BE2C (cell line): Measurements from ENCODE around the gene ZNF765.
"Not testable (repeated sequence)": the region's sequence is repeated elsewhere in the genome, so short reads cannot be mapped to it uniquely, and the experiment has no call there.

Experiments
- DNase-seq: peaks from one replicate; pipeline ENCODE4 v3.0.0-alpha.2; 2020
- H3K27me3 ChIP-seq: fragments of 250-450 bp; sonication (Bioruptor Pico); 2 replicates; pipeline ENCODE4 v1.5.1; 2020; ENCODE audit warnings: mild to moderate bottlenecking
- H3K36me3 ChIP-seq: fragments of 250-450 bp; sonication (Bioruptor Pico); 2 replicates; pipeline ENCODE4 v1.5.1; 2020; ENCODE audit warnings: mild to moderate bottlenecking
- H3K4me1 ChIP-seq: fragments of 250-450 bp; sonication (Bioruptor Pico); 2 replicates; pipeline ENCODE4 v1.5.1; 2020
- H3K4me3 ChIP-seq: 2 replicates; pipeline ENCODE4 v1.5.1; 2011; ENCODE audit warnings: low read depth, low read length
- H3K9me3 ChIP-seq: fragments of 250-450 bp; sonication (Bioruptor Pico); 2 replicates; pipeline ENCODE4 v1.5.1; 2020
- TF ChIP-seq, protein P1 (sequence below): IDR thresholded peaks from 2 replicates; pipeline ENCODE4 v1.5.1; 2012; ENCODE audit warnings: mild to moderate bottlenecking, low read depth, low read length

The ZNF765 gene

DNA sequence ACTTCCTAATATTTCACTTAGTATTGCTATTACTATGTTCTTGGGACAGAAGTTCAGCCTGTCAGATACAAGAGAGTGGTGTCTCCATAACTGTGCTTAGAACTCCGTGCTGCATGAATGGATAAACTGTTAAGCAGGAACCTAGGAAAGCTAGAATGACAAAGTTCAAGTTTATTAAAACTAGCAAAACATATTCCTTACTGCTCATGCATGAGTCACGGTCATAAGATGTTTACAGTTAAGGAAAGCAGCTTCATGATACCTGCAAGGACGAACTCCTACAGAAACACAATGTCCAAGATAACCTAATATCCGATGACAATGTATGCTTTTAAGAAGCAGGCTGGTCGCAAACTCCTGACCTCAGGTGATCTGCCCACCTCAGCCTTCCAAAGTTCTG lies 6.0 kb upstream of the ZNF765 start:
- no peaks in the 10 kb centered on the region for H3K9me3 ChIP-seq
- no peak overlapping the region for H3K4me3 ChIP-seq
- H3K4me1 ChIP-seq: no peaks in the 10 kb centered on the region
- no peak for DNase-seq
- no peaks in the 10 kb centered on the region for H3K36me3 ChIP-seq
- H3K27me3 ChIP-seq: no peaks in the 10 kb centered on the region
- TF ChIP-seq, protein P1, sequence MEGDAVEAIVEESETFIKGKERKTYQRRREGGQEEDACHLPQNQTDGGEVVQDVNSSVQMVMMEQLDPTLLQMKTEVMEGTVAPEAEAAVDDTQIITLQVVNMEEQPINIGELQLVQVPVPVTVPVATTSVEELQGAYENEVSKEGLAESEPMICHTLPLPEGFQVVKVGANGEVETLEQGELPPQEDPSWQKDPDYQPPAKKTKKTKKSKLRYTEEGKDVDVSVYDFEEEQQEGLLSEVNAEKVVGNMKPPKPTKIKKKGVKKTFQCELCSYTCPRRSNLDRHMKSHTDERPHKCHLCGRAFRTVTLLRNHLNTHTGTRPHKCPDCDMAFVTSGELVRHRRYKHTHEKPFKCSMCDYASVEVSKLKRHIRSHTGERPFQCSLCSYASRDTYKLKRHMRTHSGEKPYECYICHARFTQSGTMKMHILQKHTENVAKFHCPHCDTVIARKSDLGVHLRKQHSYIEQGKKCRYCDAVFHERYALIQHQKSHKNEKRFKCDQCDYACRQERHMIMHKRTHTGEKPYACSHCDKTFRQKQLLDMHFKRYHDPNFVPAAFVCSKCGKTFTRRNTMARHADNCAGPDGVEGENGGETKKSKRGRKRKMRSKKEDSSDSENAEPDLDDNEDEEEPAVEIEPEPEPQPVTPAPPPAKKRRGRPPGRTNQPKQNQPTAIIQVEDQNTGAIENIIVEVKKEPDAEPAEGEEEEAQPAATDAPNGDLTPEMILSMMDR: no peak

DNA sequence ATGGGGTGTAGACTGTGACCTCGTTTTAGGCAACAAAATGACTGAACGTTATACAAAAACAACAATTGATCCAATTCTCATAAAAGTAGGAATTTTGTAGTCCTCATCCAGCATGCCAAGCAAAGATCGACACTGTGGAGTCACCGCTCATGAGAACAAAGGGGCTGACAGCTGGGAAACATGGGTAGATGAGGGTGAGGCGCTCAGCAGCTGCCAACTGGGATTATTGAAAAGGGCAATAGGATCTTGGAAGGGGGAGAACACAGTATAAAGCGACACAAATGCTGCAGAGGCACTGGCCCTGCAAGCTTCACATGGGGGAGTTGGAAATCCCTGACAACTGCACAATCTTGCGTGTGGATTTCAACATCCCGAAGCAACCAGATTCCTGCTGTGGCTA lies 5.4 kb upstream of the ZNF765 start:
- H3K36me3 ChIP-seq: no peaks in the 10 kb centered on the region
- H3K27me3 ChIP-seq: no peaks in the 10 kb centered on the region
- no peaks in the 10 kb centered on the region for H3K9me3 ChIP-seq
- H3K4me3 ChIP-seq: no peak overlapping the region
- no peaks in the 10 kb centered on the region for H3K4me1 ChIP-seq
- no peak for DNase-seq
- TF ChIP-seq, protein P1: no peak

DNA sequence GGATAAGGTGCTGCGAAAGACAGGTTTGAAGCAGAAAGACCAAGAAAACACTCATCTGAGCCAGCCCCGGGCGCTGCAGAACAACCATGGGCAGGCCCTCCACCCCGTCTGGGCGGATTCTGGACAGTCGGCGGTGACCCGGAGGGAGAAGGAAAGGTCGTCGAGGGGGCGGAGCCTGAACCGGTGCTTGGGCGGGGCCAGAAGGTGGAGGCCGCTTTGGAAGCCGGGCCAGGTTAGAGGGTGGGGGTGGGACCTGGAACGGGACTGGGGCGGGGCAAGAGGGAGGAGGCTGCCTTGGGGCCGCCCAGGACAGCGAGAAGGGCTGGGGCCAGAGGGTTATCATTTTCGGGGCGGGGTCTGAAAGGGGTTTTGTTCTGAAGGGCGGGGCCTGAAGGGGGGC lies 5.0 kb upstream of the ZNF765 start:
- TF ChIP-seq, protein P1: no peak
- H3K27me3 ChIP-seq: no peaks in the 10 kb centered on the region
- H3K4me1 ChIP-seq: no peaks in the 10 kb centered on the region
- H3K4me3 ChIP-seq: no peak overlapping the region
- no peaks in the 10 kb centered on the region for H3K9me3 ChIP-seq
- no peak for DNase-seq
- H3K36me3 ChIP-seq: no peaks in the 10 kb centered on the region

DNA sequence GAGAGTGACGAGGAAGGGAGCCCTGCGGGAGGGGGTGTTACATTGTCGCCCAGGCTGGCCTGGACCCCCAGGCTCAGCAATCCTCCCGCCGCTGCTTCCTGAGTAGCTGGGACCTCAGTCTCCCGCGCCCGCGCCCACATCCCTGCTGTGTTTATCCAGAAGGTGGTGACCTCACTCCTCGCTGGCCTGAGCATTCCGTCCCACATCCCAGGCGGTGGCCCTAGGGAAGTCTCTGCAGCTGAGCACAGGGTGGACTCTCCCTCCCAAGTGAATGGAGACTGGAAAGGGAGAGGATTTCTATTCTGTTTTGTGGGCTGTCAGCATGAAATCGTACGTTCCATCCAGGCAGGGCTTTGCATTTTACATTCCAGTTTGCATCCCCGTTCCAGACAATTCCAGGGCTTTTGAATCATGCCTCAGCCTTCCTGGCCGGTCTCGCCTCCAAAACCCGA lies 401 bp upstream of the ZNF765 start:
- peak overlapping the region; percentile 83 for H3K4me3 ChIP-seq
- peak; percentile 33 for DNase-seq
- H3K27me3 ChIP-seq: no peaks in the 10 kb centered on the region

DNA sequence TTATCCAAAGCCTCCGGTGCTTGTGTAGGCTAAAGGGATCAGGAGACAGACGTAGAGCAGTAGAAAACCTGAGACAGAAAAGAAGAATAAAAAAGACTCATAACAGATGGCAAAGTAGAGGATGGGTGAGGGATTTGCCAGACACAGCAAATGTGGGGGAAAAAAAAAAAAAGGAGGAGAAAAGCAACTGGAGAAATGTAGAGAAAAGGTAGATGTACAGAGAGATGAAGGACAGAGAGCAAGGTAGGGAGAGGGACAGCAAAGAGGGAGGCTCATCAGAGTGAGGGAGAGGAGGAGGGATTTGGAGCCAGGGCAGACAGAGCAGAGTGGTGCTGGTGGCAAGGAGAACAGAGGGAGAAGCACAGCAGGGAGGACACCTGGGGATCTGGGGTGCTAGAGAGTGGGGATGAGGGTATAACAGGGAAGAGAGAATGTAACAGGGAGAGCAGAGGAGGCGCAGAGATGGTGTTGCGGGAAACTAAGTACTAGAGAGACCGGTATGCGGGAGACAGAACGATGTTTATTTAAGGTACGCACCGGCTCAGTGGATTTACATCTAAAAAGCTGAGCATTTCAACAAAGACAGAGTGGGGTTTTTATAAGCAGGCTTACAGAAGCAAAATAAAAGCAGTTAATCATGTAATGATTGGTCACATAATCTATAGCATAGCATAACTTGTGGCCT lies 1.0 kb downstream of the ZNF765 start:
- H3K4me1 ChIP-seq, DNase-seq, H3K9me3 ChIP-seq, H3K27me3 ChIP-seq, H3K36me3 ChIP-seq: not testable (repeated sequence)
- peak overlapping the region; percentile 83 for H3K4me3 ChIP-seq

More for the DNA sequence above, 401 bp upstream of the ZNF765 start:
- H3K36me3 ChIP-seq: no peaks in the 10 kb centered on the region
- no peaks in the 10 kb centered on the region for H3K9me3 ChIP-seq
- no peaks in the 10 kb centered on the region for H3K4me1 ChIP-seq
- TF ChIP-seq, protein P1: no peak

DNA sequence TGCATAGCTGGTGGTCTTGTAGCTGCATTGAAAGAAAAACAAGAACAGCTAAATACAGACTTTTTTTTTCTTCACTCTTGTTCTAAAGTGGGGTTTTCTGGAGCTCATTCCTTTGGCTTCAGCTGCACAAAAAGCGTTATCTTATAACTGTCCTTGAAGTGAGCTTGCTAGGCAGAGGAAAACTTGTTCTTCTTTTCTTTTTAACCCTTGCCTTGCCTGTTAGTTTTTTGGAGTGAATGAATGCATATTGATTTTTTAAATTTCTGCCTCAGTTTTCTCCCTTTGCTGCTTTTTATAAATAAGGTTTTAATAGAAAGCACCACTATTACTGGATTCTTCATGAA lies 1.5 kb downstream of the ZNF765 start:
- Histone ChIP-seq H3K4me3 (no peak overlapping the region), H3K36me3 (no peaks in the 10 kb centered on the region; the same call in 1 of the 2 replicates), H3K27me3 (no peaks in the 10 kb centered on the region), H3K9me3 (no peaks in the 10 kb centered on the region), H3K4me1 (no peaks in the 10 kb centered on the region)
- DNase-seq: no peak
- TF ChIP-seq, protein P1: no peak

DNA sequence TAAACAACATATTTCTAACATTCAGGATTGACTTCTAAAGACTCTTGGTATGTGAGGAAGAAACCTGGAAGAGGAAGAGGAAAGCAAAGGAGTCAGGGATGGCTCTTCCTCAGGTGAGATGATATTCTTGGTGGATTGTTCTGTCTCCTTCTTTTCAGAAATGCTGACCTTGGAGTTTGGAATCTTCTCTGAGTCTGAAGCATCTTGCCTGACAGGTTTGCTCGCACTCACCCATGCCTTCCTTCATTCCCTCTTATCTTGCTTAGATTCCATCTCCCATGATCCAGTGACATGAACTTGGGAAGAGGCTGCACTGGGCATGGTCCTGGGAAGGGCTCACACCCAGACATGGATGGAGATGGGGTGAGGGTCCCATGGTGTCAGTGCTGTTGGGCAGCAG lies 3.0 kb downstream of the ZNF765 start:
- not testable (repeated sequence) for H3K9me3 ChIP-seq, H3K4me1 ChIP-seq

More for the DNA sequence above, 3.0 kb downstream of the ZNF765 start:
- not testable (repeated sequence) for DNase-seq, H3K36me3 ChIP-seq, H3K27me3 ChIP-seq, H3K4me3 ChIP-seq
